Measurements from ENCODE around the gene GPC6. TPM values are rescaled to one million over a fixed set of nuclear protein-coding genes. Genes with fewer than 3 reads are reported as not detected.
A peak's percentile ranks its signal among the peaks of the same experiment; 100 is the strongest.

The GPC6 gene
- total RNA-seq, 2 donors from 2014 or later, result 1.6 to 4.0 TPM

DNA sequence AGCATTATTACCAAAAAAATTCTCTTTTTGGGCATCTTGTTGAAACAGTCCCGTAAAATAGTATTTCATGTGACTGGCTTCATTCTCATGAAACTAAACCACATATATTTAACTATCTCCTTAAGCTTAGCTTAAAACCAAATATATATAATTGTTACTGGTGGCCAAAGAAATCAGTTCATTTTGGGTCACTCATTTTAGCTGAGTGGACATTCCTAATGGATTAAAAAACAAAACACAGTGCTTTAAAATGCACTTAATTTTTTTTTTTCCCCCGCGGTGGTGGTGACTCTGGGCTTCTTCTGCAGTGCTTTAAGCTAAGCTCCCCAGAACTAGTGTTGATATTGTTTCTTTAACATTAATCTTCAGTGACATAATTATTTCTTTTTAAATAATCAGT, 540.1 kb downstream of the GPC6 start:
- peaks cover 19% of the 10 kb centered on the region for H3K4me1 ChIP-seq
- WGBS, 2 donors, result 40 to 44% methylated on average over 3 of the region's 3 CpGs
- no peaks in the 10 kb centered on the region for H3K9me3 ChIP-seq
- no peak overlapping the region for H3K4me3 ChIP-seq
- H3K36me3 ChIP-seq (replicated peaks in 1 of 2; ENCODE audit: insufficient read depth in 1 of 2, low read depth in 2 of 2), result no peaks in the 10 kb centered on the region
- H3K27ac ChIP-seq, result no peak overlapping the region
- DNase-seq, result no peak
- ATAC-seq, result no peak
- no peaks in the 10 kb centered on the region for H3K27me3 ChIP-seq
- TF ChIP-seq CTCF (IDR thresholded peaks at IDR 0.05), result no peak
- TF ChIP-seq POLR2A (IDR thresholded peaks at IDR 0.05), result no peak
- intact Hi-C loops (cut with DNase I), result no loop called here

GRCh38 chr13:93767180-93767916, 540.7 kb downstream of the GPC6 start:
- no peaks in the 10 kb centered on the region for H3K9me3 ChIP-seq
- TF ChIP-seq CTCF (IDR thresholded peaks at IDR 0.05) (no peak), POLR2A (IDR thresholded peaks at IDR 0.05) (no peak)
- no peak for DNase-seq
- H3K36me3 ChIP-seq (replicated peaks in 1 of 2; ENCODE audit: insufficient read depth in 1 of 2, low read depth in 2 of 2), result no peaks in the 10 kb centered on the region
- H3K27ac ChIP-seq, result no peak overlapping the region
- peaks cover 19% of the 10 kb centered on the region for H3K4me1 ChIP-seq
- ATAC-seq, result no peak
- WGBS, 2 donors, result 31 to 35% methylated on average over 10 of the region's 10 CpGs
- no peaks in the 10 kb centered on the region for H3K27me3 ChIP-seq
- no peak overlapping the region for H3K4me3 ChIP-seq
- intact Hi-C loops (cut with DNase I), result no loop called here

- no peaks in the 10 kb centered on the region for H3K36me3 ChIP-seq (replicated peaks in 1 of 2; ENCODE audit: insufficient read depth in 1 of 2, low read depth in 2 of 2)
- H3K27ac ChIP-seq, result no peak overlapping the region
- no peak overlapping the region for H3K4me3 ChIP-seq
- peaks cover 19% of the 10 kb centered on the region for H3K4me1 ChIP-seq
- intact Hi-C loops (cut with DNase I), result no loop called here
- DNase-seq (peak in 1 of 4 donors; percentile 8), ATAC-seq (peak; percentile 42)
- 33 to 39% methylated on average over 4 of the region's 4 CpGs for WGBS, 2 donors
- no peaks in the 10 kb centered on the region for H3K27me3 ChIP-seq
- no peaks in the 10 kb centered on the region for H3K9me3 ChIP-seq
- no peak for TF ChIP-seq CTCF (IDR thresholded peaks at IDR 0.05)
- TF ChIP-seq POLR2A (IDR thresholded peaks at IDR 0.05), result no peak
These were observed 541.4 kb downstream of the GPC6 start for GRCh38 chr13:93767917-93768409.

DNA sequence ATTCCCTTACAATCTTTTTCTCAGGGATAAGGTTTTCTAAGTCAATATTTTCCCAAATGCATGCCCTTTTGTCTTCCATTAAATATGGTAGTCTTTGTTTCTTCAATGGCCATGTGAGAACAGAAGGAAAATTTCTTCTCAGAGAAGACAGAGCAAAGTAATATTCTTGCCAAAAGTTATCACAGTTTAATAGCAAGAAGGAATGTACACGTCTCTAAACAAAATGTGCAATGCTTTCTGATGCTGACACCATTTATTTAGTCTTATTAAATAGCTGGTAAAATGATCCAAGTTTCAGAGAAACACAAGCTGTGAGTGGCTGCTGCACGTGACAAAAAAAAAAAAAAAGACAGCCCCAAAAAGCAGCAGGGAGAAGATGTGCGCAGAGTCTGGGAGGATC, 542.5 kb downstream of the GPC6 start:
- DNase-seq (no peak), ATAC-seq (no peak)
- Histone ChIP-seq H3K4me3 (no peak overlapping the region), H3K27ac (no peak overlapping the region), H3K9me3 (no peaks in the 10 kb centered on the region), H3K36me3 (replicated peaks in 1 of 2; ENCODE audit: insufficient read depth in 1 of 2, low read depth in 2 of 2) (no peaks in the 10 kb centered on the region), H3K4me1 (peaks cover 19% of the 10 kb centered on the region), H3K27me3 (no peaks in the 10 kb centered on the region)
- WGBS, 2 donors, result 72 to 80% methylated on average over 3 of the region's 3 CpGs
- TF ChIP-seq CTCF (IDR thresholded peaks at IDR 0.05) (no peak), POLR2A (IDR thresholded peaks at IDR 0.05) (no peak)
- intact Hi-C loops (cut with DNase I), result no loop called here

GRCh38 chr13:93769607-93770006, 543.0 kb downstream of the GPC6 start:
- Histone ChIP-seq H3K9me3 (no peaks in the 10 kb centered on the region), H3K4me1 (peaks cover 19% of the 10 kb centered on the region), H3K36me3 (replicated peaks in 1 of 2; ENCODE audit: insufficient read depth in 1 of 2, low read depth in 2 of 2) (no peaks in the 10 kb centered on the region), H3K27me3 (no peaks in the 10 kb centered on the region), H3K4me3 (no peak overlapping the region), H3K27ac (no peak overlapping the region)
- ATAC-seq, result no peak
- 91 to 94% methylated on average over 1 of the region's 1 CpG for WGBS, 2 donors
- intact Hi-C loops (cut with DNase I), result no loop called here
- DNase-seq, result no peak
- TF ChIP-seq CTCF (IDR thresholded peaks at IDR 0.05) (no peak), POLR2A (IDR thresholded peaks at IDR 0.05) (no peak)
